H1 (cell line): ENCODE measurements around the gene CAP2. TPM values are rescaled to one million over a fixed set of nuclear protein-coding genes. Genes with fewer than 3 reads are reported as not detected.

Experiments used
- CTCF ChIA-PET: fragments of 300-600 bp; sonication (Branson Sonifier 250); formaldehyde crosslinking; loops from one replicate; lab custom pipeline; 2021; ENCODE audit not compliant: partially characterized antibody; lab: Charles Lee
- POLR2A ChIA-PET: fragments of 300-600 bp; sonication (Branson Sonifier 250); formaldehyde crosslinking; loops from one replicate; lab custom pipeline; 2021; ENCODE audit warnings: inconsistent platforms; ENCODE audit not compliant: partially characterized antibody; lab: Charles Lee
- DNase-seq, 2 experiments: peaks; one replicate each; pipeline versions ENCODE4 v3.0.0 to v3.0.0-alpha.2; 2010 to 2022; ENCODE audit warnings: low spot score in 2 of 2, low read depth in 1 of 2, mixed read lengths in 1 of 2
- FAIRE-seq: peaks from 2 replicates; lab custom pipeline; 2011; peaks lifted over from hg19 to GRCh38; lab: Jason Lieb, UNC
- H2AFZ ChIP-seq: 2 replicates; pipeline ENCODE4 v1.8.1; 2012; ENCODE audit warnings: low read length, inconsistent platforms
- H2AK5ac ChIP-seq: 2 replicates; pipeline ENCODE4 v1.6.1; 2013; ENCODE audit warnings: low read depth, low read length
- H2BK120ac ChIP-seq: replicated peaks from 2 replicates; pipeline ENCODE3; 2013; ENCODE audit warnings: low read depth, low read length, inconsistent platforms
- H2BK12ac ChIP-seq: 2 replicates; pipeline ENCODE4 v1.6.1; 2013; ENCODE audit warnings: low read depth, low read length
- H2BK15ac ChIP-seq: 2 replicates; pipeline ENCODE4 v1.6.1; 2013; ENCODE audit warnings: low read length
- H2BK20ac ChIP-seq: 2 replicates; pipeline ENCODE4 v1.6.1; 2013; ENCODE audit warnings: low read length
- H2BK5ac ChIP-seq: 2 replicates; pipeline ENCODE4 v1.6.1; 2013; ENCODE audit warnings: low read depth, low read length
- H3K14ac ChIP-seq: 2 replicates; pipeline ENCODE4 v1.6.1; 2013; ENCODE audit warnings: inconsistent platforms; ENCODE audit not compliant: insufficient read length
- H3K18ac ChIP-seq: 2 replicates; pipeline ENCODE4 v1.6.1; 2013; ENCODE audit warnings: low read length; ENCODE audit errors: extremely low read depth
- H3K23ac ChIP-seq: 2 replicates; pipeline ENCODE4 v1.6.1; 2013; ENCODE audit warnings: inconsistent platforms; ENCODE audit not compliant: insufficient read length
- H3K23me2 ChIP-seq: 2 replicates; pipeline ENCODE4 v1.6.1; 2013; ENCODE audit warnings: low read depth, low read length
- H3K27ac ChIP-seq: 2 replicates; pipeline ENCODE4 v1.6.1; 2011; ENCODE audit warnings: low read depth, low read length, inconsistent platforms
- H3K27me3 ChIP-seq, 4 experiments: replicated peaks in 1 of 4; 1 replicate in 1 of 4; 2 replicates in 3 of 4; pipeline versions ENCODE4 v1.6.1 to v1.8.1; 2011 to 2013; ENCODE audit warnings: low read length in 3 of 4, mild to moderate bottlenecking in 3 of 4, inconsistent platforms in 2 of 4, mixed read lengths in 2 of 4, moderate library complexity in 1 of 4; ENCODE audit not compliant: control insufficient read depth in 3 of 4, insufficient read depth in 3 of 4; ENCODE audit errors: extremely low read depth in 1 of 4
- H3K36me3 ChIP-seq, 4 experiments: 2 replicates each; pipeline versions ENCODE4 v1.6.1 to v1.8.1; 2011 to 2013; ENCODE audit warnings: mild to moderate bottlenecking in 4 of 4, low read length in 3 of 4, moderate library complexity in 2 of 4, control low read depth in 1 of 4, inconsistent platforms in 1 of 4; ENCODE audit not compliant: insufficient read depth in 4 of 4, control insufficient read depth in 2 of 4
- H3K4ac ChIP-seq: replicated peaks from 2 replicates; pipeline ENCODE3; 2013; ENCODE audit warnings: low read length, low read depth, mixed read lengths, inconsistent platforms; ENCODE audit not compliant: insufficient read length
- H3K4me1 ChIP-seq, 4 experiments: replicated peaks in 1 of 4; 1 replicate in 1 of 4; 2 replicates in 3 of 4; pipeline versions ENCODE4 v1.6.1 to v1.8.1; 2011 to 2013; ENCODE audit warnings: low read length in 3 of 4, inconsistent platforms in 2 of 4, mixed read lengths in 1 of 4; ENCODE audit not compliant: insufficient read depth in 4 of 4, control insufficient read depth in 3 of 4
- H3K4me2 ChIP-seq, 2 experiments: 2 replicates each; pipeline versions ENCODE4 v1.6.1 to v1.8.1; 2011 to 2013; ENCODE audit warnings: low read depth in 2 of 2, low read length in 2 of 2, control low read depth in 1 of 2, inconsistent platforms in 1 of 2, mild to moderate bottlenecking in 1 of 2; ENCODE audit not compliant: insufficient read depth in 1 of 2
- H3K4me3 ChIP-seq, 4 experiments: fragments of 200-600, 300-600 bp in 1 of 4; sonication (generic), shearing (Covaris generic), sonication (Bioruptor Twin) in 1 of 4; 2 replicates each; pipeline versions ENCODE4 v1.5.1 to v1.8.1; 2011 to 2016; ENCODE audit warnings: low read length in 4 of 4, low read depth in 3 of 4, control low read depth in 2 of 4, inconsistent platforms in 2 of 4, mild to moderate bottlenecking in 2 of 4, mixed read lengths in 1 of 4, moderate library complexity in 1 of 4; ENCODE audit not compliant: insufficient read depth in 2 of 4; ENCODE audit errors: extremely low read depth in 1 of 4
- H3K56ac ChIP-seq: replicated peaks from 2 replicates; pipeline ENCODE3; 2013; ENCODE audit warnings: low read depth, mild to moderate bottlenecking, mixed read lengths, low read length, inconsistent platforms; ENCODE audit not compliant: insufficient read length
- H3K79me1 ChIP-seq: 2 replicates; pipeline ENCODE4 v1.6.1; 2013; ENCODE audit warnings: low read depth, low read length, control low read depth
- H3K79me2 ChIP-seq, 2 experiments: 2 replicates each; pipeline versions ENCODE4 v1.6.1 to v1.8.1; 2012 to 2013; ENCODE audit warnings: low read length in 2 of 2, mild to moderate bottlenecking in 2 of 2, inconsistent platforms in 1 of 2; ENCODE audit not compliant: insufficient read depth in 2 of 2, control insufficient read depth in 1 of 2
- H3K9ac ChIP-seq, 4 experiments: replicated peaks in 1 of 4; 1 replicate in 1 of 4; 2 replicates in 3 of 4; pipeline versions ENCODE4 v1.6.1 to v1.8.1; 2011 to 2013; ENCODE audit warnings: low read depth in 3 of 4, low read length in 3 of 4, control low read depth in 2 of 4, mild to moderate bottlenecking in 2 of 4, moderate library complexity in 2 of 4, inconsistent platforms in 1 of 4; ENCODE audit errors: extremely low read depth in 1 of 4
- H3K9me3 ChIP-seq, 2 experiments: 2 replicates each; pipeline versions ENCODE4 v1.6.1 to v1.8.1; 2012 to 2013; ENCODE audit warnings: mild to moderate bottlenecking in 2 of 2, moderate library complexity in 2 of 2, control low read depth in 1 of 2, inconsistent platforms in 1 of 2, low read depth in 1 of 2, low read length in 1 of 2, mixed read lengths in 1 of 2; ENCODE audit not compliant: insufficient read depth in 2 of 2
- H4K20me1 ChIP-seq, 2 experiments: replicated peaks in 1 of 2; 2 replicates each; pipeline versions ENCODE3 to v1.8.1; 2011 to 2013; ENCODE audit warnings: inconsistent platforms in 2 of 2, low read length in 2 of 2, mild to moderate bottlenecking in 1 of 2; ENCODE audit not compliant: insufficient read depth in 2 of 2, control insufficient read depth in 1 of 2
- H4K5ac ChIP-seq: 2 replicates; pipeline ENCODE4 v1.6.1; 2013; ENCODE audit warnings: low read length, low read depth, mixed read lengths, inconsistent platforms; ENCODE audit not compliant: insufficient read length
- H4K8ac ChIP-seq: 2 replicates; pipeline ENCODE4 v1.8.0; 2013; ENCODE audit warnings: mild to moderate bottlenecking, moderate library complexity, low read length, inconsistent platforms; ENCODE audit not compliant: insufficient read depth; ENCODE audit errors: extremely low read depth
- H4K91ac ChIP-seq: replicated peaks from 2 replicates; pipeline ENCODE3; 2013; ENCODE audit warnings: low read length, mixed read lengths, inconsistent platforms; ENCODE audit not compliant: insufficient read length
- EZH2 ChIP-seq: fragments of 200-600 bp; sonication (generic); IDR thresholded peaks from 2 replicates; pipeline ENCODE4 v1.7.1; 2012; ENCODE audit warnings: low read depth, mild to moderate bottlenecking, moderate library complexity, low read length, inconsistent platforms; ENCODE audit not compliant: severe bottlenecking
- JUN ChIP-seq: IDR thresholded peaks from 2 replicates; pipeline ENCODE4 v1.6.1; 2011; ENCODE audit warnings: low read depth, mild to moderate bottlenecking, improper control_type of control experiment, low read length
- KDM4A ChIP-seq: IDR thresholded peaks from one replicate; pipeline ENCODE4 v1.7.1; 2012; ENCODE audit warnings: low read depth, mild to moderate bottlenecking, moderate library complexity, low read length, inconsistent platforms; ENCODE audit not compliant: severe bottlenecking
- SRF ChIP-seq: IDR thresholded peaks from 2 replicates; pipeline ENCODE4 v1.6.1; 2011; ENCODE audit warnings: mild to moderate bottlenecking, low read depth, low read length, moderate library complexity
- YY1 ChIP-seq: IDR thresholded peaks from 2 replicates; pipeline ENCODE4 v1.6.1; 2011; ENCODE audit warnings: low read depth, mild to moderate bottlenecking, low read length
- polyA plus RNA-seq, 7 experiments: library from polyadenylated mRNA; depleted of rRNA in 3 of 7; stranded (reverse) in 5 of 7; unstranded in 2 of 7; fragments of >200 nt in 5 of 7; fragments of 200-250 nt in 2 of 7; gene quantifications; 1 replicate in 5 of 7; 2 replicates in 1 of 7; 4 replicates in 1 of 7; pipeline versions ENCODE4 v1.2.1 to v1.2.3, GENCODE V29; 2011 to 2013; ENCODE audit warnings: missing spikeins in 2 of 7, mixed read lengths in 2 of 7
- total RNA-seq: library from RNA; stranded (reverse); fragmentation: NEBNext Ultra II Directional; extraction: Animal tissue kit (Norgen Biotek cat#: 25700); gene quantifications from 2 replicates; pipeline ENCODE4 v1.2.1, GENCODE V29; 2021
- TF ChIP-seq, protein P1 (sequence below): IDR thresholded peaks from 2 replicates; pipeline ENCODE4 v1.6.1; 2011; ENCODE audit warnings: low read length, improper control_type of control experiment

The CAP2 gene
- total and polyA plus RNA-seq, 2 of the 8 experiments (the other 6 are each of a cell fraction or from before 2014, with no cell fraction given): 7.2 to 10.0 TPM

DNA sequence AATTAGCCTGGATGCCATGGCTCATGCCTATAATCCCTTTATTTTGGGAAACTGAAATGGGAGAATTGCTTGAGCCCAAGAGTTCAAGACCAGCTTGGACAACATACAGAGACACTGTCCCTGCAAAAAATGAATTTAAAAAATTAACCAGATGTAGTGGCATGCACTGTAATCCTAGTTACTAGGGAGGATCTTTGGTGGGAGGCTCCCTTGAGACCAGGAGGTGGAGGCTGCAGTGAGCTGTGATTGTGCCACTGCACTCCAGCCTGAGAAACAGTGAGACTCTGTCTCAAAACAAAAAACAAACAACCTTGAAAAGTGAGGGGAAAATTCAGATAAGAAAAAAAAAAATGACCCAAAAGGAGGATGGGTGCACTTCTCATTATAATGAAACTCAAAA is 23.4 kb downstream of the CAP2 start:
- H3K27me3 ChIP-seq: no peaks in the 10 kb centered on the region

More for the DNA sequence above, 23.4 kb downstream of the CAP2 start:
- Histone ChIP-seq H3K4me3 (no peak overlapping the region), H2BK12ac (no peak overlapping the region; the same call in 1 of the 2 replicates), H3K9me3 (no peaks in the 10 kb centered on the region), H3K27ac (no peak overlapping the region), H3K14ac (no peak overlapping the region), H2BK5ac (no peak overlapping the region), H3K36me3 (no peaks in the 10 kb centered on the region), H4K8ac (no peak overlapping the region), H3K9ac (no peak overlapping the region), H3K4me1 (peaks cover 0 to 7% (median 3%) of the 10 kb centered on the region in 4 experiments; a peak in 4 of 7 replicates), H4K91ac (no peak overlapping the region), H4K20me1 (no peaks in the 10 kb centered on the region), H3K79me2 (peaks cover 0 to 9% of the 10 kb centered on the region in 2 experiments; a peak in 1 of 4 replicates), H2AFZ (no peak overlapping the region), H3K79me1 (peaks cover 3% of the 10 kb centered on the region; the same call in 1 of the 2 replicates), H3K4me2 (no peak overlapping the region), H3K18ac (no peak overlapping the region), H3K23ac (no peak overlapping the region), H4K5ac (no peak overlapping the region), H3K56ac (no peak overlapping the region), H3K23me2 (no peaks in the 10 kb centered on the region), H2AK5ac (no peak overlapping the region), H2BK120ac (no peak overlapping the region), H2BK20ac (no peak overlapping the region), H3K4ac (no peak overlapping the region), H2BK15ac (no peak overlapping the region)
- TF ChIP-seq KDM4A (no peak), SRF (no peak), YY1 (no peak), JUN (no peak), EZH2 (no peak)
- TF ChIP-seq, protein P1, sequence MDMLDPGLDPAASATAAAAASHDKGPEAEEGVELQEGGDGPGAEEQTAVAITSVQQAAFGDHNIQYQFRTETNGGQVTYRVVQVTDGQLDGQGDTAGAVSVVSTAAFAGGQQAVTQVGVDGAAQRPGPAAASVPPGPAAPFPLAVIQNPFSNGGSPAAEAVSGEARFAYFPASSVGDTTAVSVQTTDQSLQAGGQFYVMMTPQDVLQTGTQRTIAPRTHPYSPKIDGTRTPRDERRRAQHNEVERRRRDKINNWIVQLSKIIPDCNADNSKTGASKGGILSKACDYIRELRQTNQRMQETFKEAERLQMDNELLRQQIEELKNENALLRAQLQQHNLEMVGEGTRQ: no peak
- no peak for FAIRE-seq
- ChIA-PET POLR2A (interaction anchor here (0.6 to 1.3 kb wide), 3 partner anchors 21 to 80 kb away, joined by 3 to 5 read pairs (median 3); no protein-coding TSS in a partner anchor), CTCF (interaction anchor here (1.3 to 4.9 kb wide), 3 partner anchors 11 to 167 kb away, joined by 3 to 16 read pairs (median 6); no protein-coding TSS in a partner anchor)
- no peak for DNase-seq
